HEK293 (cell line): ENCODE data around the gene TMX2.

Experiments
- CTCF ChIP-seq: fragments of 450-650 bp; formaldehyde crosslinking; IDR thresholded peaks from 2 replicates; pipeline ENCODE4 v1.5.1; 2016; ENCODE audit warnings: missing biosample characterization, missing genetic modification characterization
- GLIS2 ChIP-seq: fragments of 450-650 bp; formaldehyde crosslinking; IDR thresholded peaks from 2 replicates; pipeline ENCODE4 v1.5.1; 2016; ENCODE audit warnings: missing biosample characterization, missing genetic modification characterization
- IKZF3 ChIP-seq: fragments of 450-650 bp; IDR thresholded peaks from 2 replicates; pipeline ENCODE4 v1.5.0; 2018; ENCODE audit warnings: missing biosample characterization, mild to moderate bottlenecking, missing genetic modification characterization, moderate library complexity
- KLF9 ChIP-seq: fragments of 450-650 bp; formaldehyde crosslinking; IDR thresholded peaks from 2 replicates; pipeline ENCODE4 v1.5.1; 2016; ENCODE audit warnings: missing biosample characterization, missing genetic modification characterization, low read depth
- MZF1 ChIP-seq: fragments of 450-650 bp; formaldehyde crosslinking; IDR thresholded peaks from 2 replicates; pipeline ENCODE4 v1.5.1; 2017; ENCODE audit warnings: missing biosample characterization, missing genetic modification characterization, borderline replicate concordance
- SCRT1 ChIP-seq: fragments of 450-650 bp; formaldehyde crosslinking; IDR thresholded peaks from 2 replicates; pipeline ENCODE4 v1.5.1; 2016; ENCODE audit warnings: missing biosample characterization, missing genetic modification characterization, borderline replicate concordance
- SETDB1 ChIP-seq: IDR thresholded peaks from one replicate; pipeline ENCODE4 v1.6.1; 2017; ENCODE audit warnings: mild to moderate bottlenecking, low read length, moderate library complexity, mixed read lengths; ENCODE audit not compliant: insufficient read length
- SP2 ChIP-seq: fragments of 450-650 bp; formaldehyde crosslinking; IDR thresholded peaks from 2 replicates; pipeline ENCODE4 v1.5.1; 2016; ENCODE audit warnings: missing biosample characterization, missing genetic modification characterization
- SP7 ChIP-seq: fragments of 450-650 bp; formaldehyde crosslinking; IDR thresholded peaks from 2 replicates; pipeline ENCODE4 v1.5.1; 2016; ENCODE audit warnings: missing biosample characterization, missing genetic modification characterization
- TCF7L2 ChIP-seq: IDR thresholded peaks from 2 replicates; pipeline ENCODE4 v1.6.1; 2011; ENCODE audit warnings: low read depth, mild to moderate bottlenecking, inconsistent platforms, low read length, moderate library complexity, borderline replicate concordance
- TRIM28 ChIP-seq: IDR thresholded peaks from 2 replicates; pipeline ENCODE4 v1.6.1; 2011; ENCODE audit warnings: low read length, control low read depth, borderline replicate concordance
- TSHZ1 ChIP-seq: fragments of 450-650 bp; formaldehyde crosslinking; IDR thresholded peaks from 2 replicates; pipeline ENCODE4 v1.5.1; 2016; ENCODE audit warnings: missing biosample characterization, missing genetic modification characterization, borderline replicate concordance
- ZNF133 ChIP-seq: fragments of 450-650 bp; formaldehyde crosslinking; IDR thresholded peaks from 2 replicates; pipeline ENCODE4 v1.5.1; 2016; ENCODE audit warnings: missing biosample characterization, missing genetic modification characterization
- ZNF24 ChIP-seq: fragments of 450-650 bp; formaldehyde crosslinking; IDR thresholded peaks from 2 replicates; pipeline ENCODE4 v1.5.1; 2016; ENCODE audit warnings: missing biosample characterization, missing genetic modification characterization
- ZNF335 ChIP-seq: fragments of 450-650 bp; formaldehyde crosslinking; conservative IDR thresholded peaks from 2 replicates; pipeline ENCODE4 v1.5.1; 2016; ENCODE audit warnings: missing biosample characterization, missing genetic modification characterization
- ZNF529 ChIP-seq: fragments of 450-650 bp; formaldehyde crosslinking; IDR thresholded peaks from 2 replicates; pipeline ENCODE4 v1.5.1; 2017; ENCODE audit warnings: missing genetic modification characterization, missing biosample characterization; ENCODE audit not compliant: insufficient replicate concordance
- ZNF558 ChIP-seq: fragments of 450-650 bp; formaldehyde crosslinking; IDR thresholded peaks from 2 replicates; pipeline ENCODE4 v1.5.1; 2016; ENCODE audit warnings: missing biosample characterization, missing genetic modification characterization
- ZNF623 ChIP-seq: fragments of 450-650 bp; formaldehyde crosslinking; IDR thresholded peaks from 2 replicates; pipeline ENCODE4 v1.5.1; 2016; ENCODE audit warnings: missing biosample characterization, missing genetic modification characterization
- ZNF768 ChIP-seq: fragments of 450-650 bp; formaldehyde crosslinking; IDR thresholded peaks from 2 replicates; pipeline ENCODE4 v1.5.1; 2018; ENCODE audit warnings: missing biosample characterization, mild to moderate bottlenecking, missing genetic modification characterization
- ZNF792 ChIP-seq: fragments of 450-650 bp; formaldehyde crosslinking; IDR thresholded peaks from 2 replicates; pipeline ENCODE4 v1.5.1; 2016; ENCODE audit warnings: missing biosample characterization, missing genetic modification characterization
- ZNF830 ChIP-seq: fragments of 450-650 bp; IDR thresholded peaks from 2 replicates; pipeline ENCODE4 v1.5.0; 2018; ENCODE audit warnings: missing biosample characterization, missing genetic modification characterization, low read depth, mild to moderate bottlenecking, moderate library complexity
- ZSCAN30 ChIP-seq: fragments of 450-650 bp; IDR thresholded peaks from 2 replicates; pipeline ENCODE4 v1.5.1; 2018; ENCODE audit warnings: missing biosample characterization, mild to moderate bottlenecking, missing genetic modification characterization, moderate library complexity
- TF ChIP-seq, protein P1 (sequence below): fragments of 450-650 bp; formaldehyde crosslinking; IDR thresholded peaks from 2 replicates; pipeline ENCODE4 v1.5.1; 2017; ENCODE audit warnings: missing biosample characterization, missing genetic modification characterization
- TF ChIP-seq, protein P2 (sequence below): fragments of 450-650 bp; formaldehyde crosslinking; conservative IDR thresholded peaks from 2 replicates; pipeline ENCODE4 v1.5.1; 2016; ENCODE audit warnings: low read depth, missing biosample characterization, missing genetic modification characterization
- TF ChIP-seq, protein P3 (sequence below): fragments of 450-650 bp; formaldehyde crosslinking; IDR thresholded peaks from 2 replicates; pipeline ENCODE4 v1.5.1; 2016; ENCODE audit warnings: missing biosample characterization, missing genetic modification characterization, borderline replicate concordance

The TMX2 gene

DNA sequence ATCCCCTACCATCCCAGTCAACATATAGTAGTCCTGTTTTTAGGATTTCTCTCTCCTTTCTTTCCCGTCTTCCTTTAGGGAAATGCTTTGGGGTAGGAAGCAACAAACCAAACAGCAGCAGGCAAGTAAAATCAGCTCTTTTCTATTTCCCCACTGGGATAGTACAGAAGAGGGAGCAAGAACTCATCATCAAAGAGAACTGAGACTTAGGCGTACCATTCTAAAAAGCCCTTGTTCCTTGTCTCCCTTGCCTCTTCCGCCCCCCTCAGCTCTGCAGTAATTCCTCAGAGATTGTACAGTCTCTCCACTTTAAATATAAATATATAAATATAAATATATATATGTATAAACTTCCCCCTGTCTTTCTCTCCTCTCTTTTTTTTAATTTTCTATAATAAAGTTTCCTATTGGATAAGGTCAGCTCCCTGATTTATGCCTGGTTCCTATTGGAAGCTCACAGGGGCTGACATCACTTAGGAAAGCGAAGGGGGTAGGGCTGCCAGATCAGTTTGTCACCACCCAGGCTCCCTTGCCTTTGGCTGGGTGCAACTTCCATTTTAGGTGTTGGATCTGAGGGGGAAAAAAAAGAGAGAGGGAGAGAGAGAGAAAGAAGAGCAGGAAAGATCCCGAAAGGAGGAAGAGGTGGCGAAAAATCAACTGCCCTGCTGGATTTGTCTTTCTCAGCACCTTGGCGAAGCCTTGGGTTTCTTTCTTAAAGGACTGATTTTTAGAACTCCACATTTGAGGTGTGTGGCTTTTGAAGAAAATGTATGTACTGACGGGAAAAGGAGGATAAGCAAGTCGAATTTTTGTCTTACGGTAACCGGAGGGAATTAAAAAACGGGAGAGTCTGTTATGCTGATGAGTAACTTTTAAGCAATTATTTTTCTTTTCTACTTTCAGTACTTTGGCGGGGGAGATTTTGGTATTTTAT, 49.2 kb downstream of the TMX2 start, which contains the start of gene CTNND1 (continued):
- TF ChIP-seq ZNF792 (tag by site-specific recombination) = no peak
- TF ChIP-seq ZSCAN30 (tag by site-specific recombination) = no peak
- TF ChIP-seq SETDB1 = no peak
- no peak for TF ChIP-seq CTCF (tag by site-specific recombination)
- TF ChIP-seq MZF1 (tag by site-specific recombination) = no peak; the same call in 1 of the 2 replicates
- TF ChIP-seq TSHZ1 (tag by site-specific recombination) = no peak
- 0 out of 2 replicates have a peak, but pooled peaks have one; percentile 22 for TF ChIP-seq ZNF335
- TF ChIP-seq, protein P1, sequence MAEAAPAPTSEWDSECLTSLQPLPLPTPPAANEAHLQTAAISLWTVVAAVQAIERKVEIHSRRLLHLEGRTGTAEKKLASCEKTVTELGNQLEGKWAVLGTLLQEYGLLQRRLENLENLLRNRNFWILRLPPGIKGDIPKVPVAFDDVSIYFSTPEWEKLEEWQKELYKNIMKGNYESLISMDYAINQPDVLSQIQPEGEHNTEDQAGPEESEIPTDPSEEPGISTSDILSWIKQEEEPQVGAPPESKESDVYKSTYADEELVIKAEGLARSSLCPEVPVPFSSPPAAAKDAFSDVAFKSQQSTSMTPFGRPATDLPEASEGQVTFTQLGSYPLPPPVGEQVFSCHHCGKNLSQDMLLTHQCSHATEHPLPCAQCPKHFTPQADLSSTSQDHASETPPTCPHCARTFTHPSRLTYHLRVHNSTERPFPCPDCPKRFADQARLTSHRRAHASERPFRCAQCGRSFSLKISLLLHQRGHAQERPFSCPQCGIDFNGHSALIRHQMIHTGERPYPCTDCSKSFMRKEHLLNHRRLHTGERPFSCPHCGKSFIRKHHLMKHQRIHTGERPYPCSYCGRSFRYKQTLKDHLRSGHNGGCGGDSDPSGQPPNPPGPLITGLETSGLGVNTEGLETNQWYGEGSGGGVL (tag by site-specific recombination) = peak; percentile 88
- peak; percentile 45 for TF ChIP-seq SP2 (tag by site-specific recombination)
- peak; percentile 32; the same call in 1 of the 2 replicates for TF ChIP-seq SP7 (tag by site-specific recombination)
- TF ChIP-seq ZNF623 (tag by site-specific recombination) = no peak
- no peak for TF ChIP-seq ZNF133 (tag by site-specific recombination)
- no peak for TF ChIP-seq KLF9 (tag by site-specific recombination)
- peak; percentile 97 for TF ChIP-seq IKZF3 (tag by site-specific recombination)
- peak; percentile 15; the same call in 1 of the 2 replicates for TF ChIP-seq GLIS2 (tag by site-specific recombination)
- TF ChIP-seq ZNF768 (tag by site-specific recombination) = no peak
- TF ChIP-seq, protein P2, sequence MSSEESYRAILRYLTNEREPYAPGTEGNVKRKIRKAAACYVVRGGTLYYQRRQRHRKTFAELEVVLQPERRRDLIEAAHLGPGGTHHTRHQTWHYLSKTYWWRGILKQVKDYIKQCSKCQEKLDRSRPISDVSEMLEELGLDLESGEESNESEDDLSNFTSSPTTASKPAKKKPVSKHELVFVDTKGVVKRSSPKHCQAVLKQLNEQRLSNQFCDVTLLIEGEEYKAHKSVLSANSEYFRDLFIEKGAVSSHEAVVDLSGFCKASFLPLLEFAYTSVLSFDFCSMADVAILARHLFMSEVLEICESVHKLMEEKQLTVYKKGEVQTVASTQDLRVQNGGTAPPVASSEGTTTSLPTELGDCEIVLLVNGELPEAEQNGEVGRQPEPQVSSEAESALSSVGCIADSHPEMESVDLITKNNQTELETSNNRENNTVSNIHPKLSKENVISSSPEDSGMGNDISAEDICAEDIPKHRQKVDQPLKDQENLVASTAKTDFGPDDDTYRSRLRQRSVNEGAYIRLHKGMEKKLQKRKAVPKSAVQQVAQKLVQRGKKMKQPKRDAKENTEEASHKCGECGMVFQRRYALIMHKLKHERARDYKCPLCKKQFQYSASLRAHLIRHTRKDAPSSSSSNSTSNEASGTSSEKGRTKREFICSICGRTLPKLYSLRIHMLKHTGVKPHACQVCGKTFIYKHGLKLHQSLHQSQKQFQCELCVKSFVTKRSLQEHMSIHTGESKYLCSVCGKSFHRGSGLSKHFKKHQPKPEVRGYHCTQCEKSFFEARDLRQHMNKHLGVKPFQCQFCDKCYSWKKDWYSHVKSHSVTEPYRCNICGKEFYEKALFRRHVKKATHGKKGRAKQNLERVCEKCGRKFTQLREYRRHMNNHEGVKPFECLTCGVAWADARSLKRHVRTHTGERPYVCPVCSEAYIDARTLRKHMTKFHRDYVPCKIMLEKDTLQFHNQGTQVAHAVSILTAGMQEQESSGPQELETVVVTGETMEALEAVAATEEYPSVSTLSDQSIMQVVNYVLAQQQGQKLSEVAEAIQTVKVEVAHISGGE = 0 out of 2 replicates have a peak, but pooled peaks have one; percentile 35
- no peak for TF ChIP-seq TRIM28
- no peak for TF ChIP-seq ZNF830 (tag by site-specific recombination)
- TF ChIP-seq SCRT1 (tag by site-specific recombination) = no peak
- TF ChIP-seq ZNF529 (tag by site-specific recombination) = no peak
- no peak; the same call in 1 of the 2 replicates for TF ChIP-seq ZNF558 (tag by site-specific recombination)
- no peak for TF ChIP-seq ZNF24 (tag by site-specific recombination)
- no peak for TF ChIP-seq TCF7L2
- TF ChIP-seq, protein P3, sequence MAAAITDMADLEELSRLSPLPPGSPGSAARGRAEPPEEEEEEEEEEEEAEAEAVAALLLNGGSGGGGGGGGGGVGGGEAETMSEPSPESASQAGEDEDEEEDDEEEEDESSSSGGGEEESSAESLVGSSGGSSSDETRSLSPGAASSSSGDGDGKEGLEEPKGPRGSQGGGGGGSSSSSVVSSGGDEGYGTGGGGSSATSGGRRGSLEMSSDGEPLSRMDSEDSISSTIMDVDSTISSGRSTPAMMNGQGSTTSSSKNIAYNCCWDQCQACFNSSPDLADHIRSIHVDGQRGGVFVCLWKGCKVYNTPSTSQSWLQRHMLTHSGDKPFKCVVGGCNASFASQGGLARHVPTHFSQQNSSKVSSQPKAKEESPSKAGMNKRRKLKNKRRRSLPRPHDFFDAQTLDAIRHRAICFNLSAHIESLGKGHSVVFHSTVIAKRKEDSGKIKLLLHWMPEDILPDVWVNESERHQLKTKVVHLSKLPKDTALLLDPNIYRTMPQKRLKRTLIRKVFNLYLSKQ (tag by site-specific recombination) = no peak
